ENCODE data around the gene STAM2.

- TF ChIP-seq, protein P1, sequence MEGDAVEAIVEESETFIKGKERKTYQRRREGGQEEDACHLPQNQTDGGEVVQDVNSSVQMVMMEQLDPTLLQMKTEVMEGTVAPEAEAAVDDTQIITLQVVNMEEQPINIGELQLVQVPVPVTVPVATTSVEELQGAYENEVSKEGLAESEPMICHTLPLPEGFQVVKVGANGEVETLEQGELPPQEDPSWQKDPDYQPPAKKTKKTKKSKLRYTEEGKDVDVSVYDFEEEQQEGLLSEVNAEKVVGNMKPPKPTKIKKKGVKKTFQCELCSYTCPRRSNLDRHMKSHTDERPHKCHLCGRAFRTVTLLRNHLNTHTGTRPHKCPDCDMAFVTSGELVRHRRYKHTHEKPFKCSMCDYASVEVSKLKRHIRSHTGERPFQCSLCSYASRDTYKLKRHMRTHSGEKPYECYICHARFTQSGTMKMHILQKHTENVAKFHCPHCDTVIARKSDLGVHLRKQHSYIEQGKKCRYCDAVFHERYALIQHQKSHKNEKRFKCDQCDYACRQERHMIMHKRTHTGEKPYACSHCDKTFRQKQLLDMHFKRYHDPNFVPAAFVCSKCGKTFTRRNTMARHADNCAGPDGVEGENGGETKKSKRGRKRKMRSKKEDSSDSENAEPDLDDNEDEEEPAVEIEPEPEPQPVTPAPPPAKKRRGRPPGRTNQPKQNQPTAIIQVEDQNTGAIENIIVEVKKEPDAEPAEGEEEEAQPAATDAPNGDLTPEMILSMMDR (IDR thresholded peaks at IDR 0.05), result no peak
- TF ChIP-seq POLR2A (IDR thresholded peaks at IDR 0.05), result no peak
Measured at GRCh38 chr2:152200565-152201465, 25.3 kb upstream of the STAM2 start.

Data from esophagus squamous epithelium (tissue), 4 donors.